Activated naive CD8-positive, alpha-beta T cell treated with anti-CD3 and anti-CD28 coated beads, Interleukin-2, amount 50 U/mL, for 24 hours (primary cell): Measurements from ENCODE around the gene BIVM.
A peak's percentile ranks its signal among the peaks of the same experiment; 100 is the strongest.

Source experiments
- ATAC-seq: fragments of 150-1000 bp; cut with Tn5 transposase; one replicate; pipeline ENCODE4 v1.10.0; 2021
- DNase-seq: peaks from one replicate; pipeline ENCODE4 v3.0.0; 2021
- H3K27ac Mint-ChIP-seq: one replicate; pipeline ENCODE4 v1.8.0; 2021; ENCODE audit warnings: mild to moderate bottlenecking, mixed read lengths
- H3K27me3 Mint-ChIP-seq: one replicate; pipeline ENCODE4 v1.8.0; 2021; ENCODE audit warnings: mixed read lengths
- H3K36me3 Mint-ChIP-seq: one replicate; pipeline ENCODE4 v1.8.0; 2021; ENCODE audit warnings: low read depth, mixed read lengths
- H3K4me1 Mint-ChIP-seq: one replicate; pipeline ENCODE4 v1.8.0; 2021; ENCODE audit warnings: mixed read lengths
- H3K4me3 Mint-ChIP-seq: one replicate; pipeline ENCODE4 v1.8.0; 2021; ENCODE audit warnings: mild to moderate bottlenecking, moderate library complexity, mixed read lengths
- H3K9me3 Mint-ChIP-seq: one replicate; pipeline ENCODE4 v1.8.0; 2021; ENCODE audit warnings: mixed read lengths

BIVM gene

GRCh38 chr13:102807699-102808098 lies 8.8 kb downstream of the BIVM start:
- H3K27ac Mint-ChIP-seq = no peak overlapping the region

GRCh38 chr13:102812611-102813287 lies 13.8 kb downstream of the BIVM start:
- H3K36me3 Mint-ChIP-seq = peaks cover 35% of the 10 kb centered on the region
- no peak overlapping the region for H3K27ac Mint-ChIP-seq
- DNase-seq (no peak), ATAC-seq (no peak)
- peaks cover 16% of the 10 kb centered on the region for H3K4me1 Mint-ChIP-seq
- H3K27me3 Mint-ChIP-seq = no peaks in the 10 kb centered on the region
- H3K9me3 Mint-ChIP-seq = no peaks in the 10 kb centered on the region
- no peak overlapping the region for H3K4me3 Mint-ChIP-seq

More at GRCh38 chr13:102807699-102808098, 8.8 kb downstream of the BIVM start:
- Mint-ChIP-seq H3K9me3 (no peaks in the 10 kb centered on the region), H3K4me1 (peaks cover 8% of the 10 kb centered on the region), H3K27me3 (no peaks in the 10 kb centered on the region), H3K36me3 (peaks cover 33% of the 10 kb centered on the region), H3K4me3 (no peak overlapping the region)
- no peak for ATAC-seq
- no peak for DNase-seq

DNA sequence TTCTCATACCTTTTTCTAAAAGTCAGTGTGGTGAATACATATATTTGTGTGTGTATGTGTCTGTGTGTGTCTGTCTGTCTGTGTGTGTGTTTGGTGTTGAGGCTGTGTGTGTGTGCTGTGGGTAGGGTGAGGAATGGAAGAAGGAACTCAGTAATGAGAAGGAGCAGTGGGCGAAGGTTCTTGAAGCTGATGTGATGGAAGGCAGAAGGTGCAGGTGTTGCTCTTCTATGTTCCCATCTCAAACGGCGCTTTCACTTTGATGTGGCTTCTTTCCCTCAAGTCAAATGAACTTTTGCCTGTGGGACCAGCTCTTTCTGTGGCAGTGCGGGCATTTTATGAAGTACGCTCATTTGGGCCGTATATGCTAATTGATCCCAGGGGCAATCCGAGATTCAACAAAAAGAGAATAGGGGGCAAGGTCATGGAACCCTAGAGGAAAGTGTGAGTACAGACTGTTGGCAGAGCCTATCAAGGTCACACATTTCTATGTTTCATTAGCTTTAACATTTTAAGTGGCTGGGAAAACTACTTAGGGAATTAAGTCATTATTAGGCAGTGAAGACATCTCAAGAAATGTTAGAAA lies 15.2 kb downstream of the BIVM start:
- no peak for DNase-seq
- ATAC-seq = peak; percentile 46
- H3K4me1 Mint-ChIP-seq = peaks cover 15% of the 10 kb centered on the region
- no peak overlapping the region for H3K4me3 Mint-ChIP-seq
- H3K27me3 Mint-ChIP-seq = no peaks in the 10 kb centered on the region
- no peaks in the 10 kb centered on the region for H3K9me3 Mint-ChIP-seq
- no peak overlapping the region for H3K27ac Mint-ChIP-seq
- H3K36me3 Mint-ChIP-seq = peaks cover 33% of the 10 kb centered on the region

DNA sequence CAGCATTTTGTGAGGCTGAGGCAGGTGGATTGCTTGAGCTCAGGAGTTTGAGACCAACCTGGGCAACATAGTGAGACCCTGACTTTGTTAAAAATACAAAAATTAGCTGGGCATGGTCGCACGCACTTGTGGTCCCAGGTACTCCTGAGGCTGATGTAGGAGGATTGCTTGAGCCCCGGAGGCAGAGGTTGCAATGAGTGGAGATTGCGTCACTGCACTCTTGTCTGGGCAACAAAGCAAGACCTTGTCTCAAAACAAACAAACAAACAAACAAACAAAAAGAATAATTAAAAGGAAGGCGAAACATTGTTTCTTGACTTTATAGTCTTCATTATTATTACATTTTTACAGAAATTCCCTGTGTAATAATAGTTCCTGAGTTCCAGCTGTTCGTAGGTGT lies 15.9 kb downstream of the BIVM start:
- no peak overlapping the region for H3K27ac Mint-ChIP-seq
- no peaks in the 10 kb centered on the region for H3K9me3 Mint-ChIP-seq
- peaks cover 34% of the 10 kb centered on the region for H3K36me3 Mint-ChIP-seq
- no peaks in the 10 kb centered on the region for H3K27me3 Mint-ChIP-seq
- ATAC-seq = no peak
- H3K4me1 Mint-ChIP-seq = peaks cover 15% of the 10 kb centered on the region
- DNase-seq = no peak
- H3K4me3 Mint-ChIP-seq = no peak overlapping the region

GRCh38 chr13:102815788-102816187 lies 16.9 kb downstream of the BIVM start:
- H3K4me1 Mint-ChIP-seq = peaks cover 15% of the 10 kb centered on the region
- H3K36me3 Mint-ChIP-seq = peaks cover 31% of the 10 kb centered on the region
- DNase-seq = no peak
- no peak overlapping the region for H3K27ac Mint-ChIP-seq
- no peak overlapping the region for H3K4me3 Mint-ChIP-seq
- no peaks in the 10 kb centered on the region for H3K27me3 Mint-ChIP-seq
- H3K9me3 Mint-ChIP-seq = no peaks in the 10 kb centered on the region
- ATAC-seq = no peak

- Mint-ChIP-seq H3K27me3 (no peaks in the 10 kb centered on the region), H3K9me3 (no peaks in the 10 kb centered on the region), H3K4me3 (no peak overlapping the region), H3K36me3 (peaks cover 21% of the 10 kb centered on the region), H3K4me1 (peaks cover 15% of the 10 kb centered on the region), H3K27ac (no peak overlapping the region)
- DNase-seq (no peak), ATAC-seq (no peak)
These were observed 17.8 kb downstream of the BIVM start for GRCh38 chr13:102816708-102817107.

GRCh38 chr13:102817241-102817640 lies 18.3 kb downstream of the BIVM start:
- no peak overlapping the region for H3K27ac Mint-ChIP-seq
- H3K4me1 Mint-ChIP-seq = peaks cover 15% of the 10 kb centered on the region
- H3K27me3 Mint-ChIP-seq = no peaks in the 10 kb centered on the region
- peaks cover 21% of the 10 kb centered on the region for H3K36me3 Mint-ChIP-seq
- no peak overlapping the region for H3K4me3 Mint-ChIP-seq
- H3K9me3 Mint-ChIP-seq = no peaks in the 10 kb centered on the region
- no peak for DNase-seq
- ATAC-seq = no peak

DNA sequence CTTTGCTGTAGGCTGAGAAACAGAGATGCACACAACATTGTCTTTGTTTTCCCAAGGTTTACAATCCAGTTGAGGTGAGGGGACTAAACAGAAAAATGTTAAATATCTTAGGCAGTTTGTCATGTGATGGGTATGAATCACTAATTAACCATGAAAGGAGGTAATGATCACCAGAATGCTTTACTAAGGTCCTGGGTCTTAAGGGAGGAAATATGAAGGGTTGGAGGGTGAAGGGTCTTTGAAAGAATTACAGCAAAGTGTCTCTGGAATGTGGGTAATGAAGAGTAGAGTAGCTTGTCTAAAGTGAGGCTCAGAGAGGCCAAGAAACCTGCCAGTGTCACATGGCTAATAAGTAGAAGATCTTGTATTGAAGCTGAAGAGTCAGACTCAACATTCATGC lies 19.0 kb downstream of the BIVM start:
- Mint-ChIP-seq H3K4me3 (no peak overlapping the region), H3K36me3 (peaks cover 27% of the 10 kb centered on the region), H3K27me3 (no peaks in the 10 kb centered on the region), H3K9me3 (no peaks in the 10 kb centered on the region), H3K4me1 (peaks cover 15% of the 10 kb centered on the region), H3K27ac (no peak overlapping the region)
- DNase-seq = no peak
- ATAC-seq = no peak

DNA sequence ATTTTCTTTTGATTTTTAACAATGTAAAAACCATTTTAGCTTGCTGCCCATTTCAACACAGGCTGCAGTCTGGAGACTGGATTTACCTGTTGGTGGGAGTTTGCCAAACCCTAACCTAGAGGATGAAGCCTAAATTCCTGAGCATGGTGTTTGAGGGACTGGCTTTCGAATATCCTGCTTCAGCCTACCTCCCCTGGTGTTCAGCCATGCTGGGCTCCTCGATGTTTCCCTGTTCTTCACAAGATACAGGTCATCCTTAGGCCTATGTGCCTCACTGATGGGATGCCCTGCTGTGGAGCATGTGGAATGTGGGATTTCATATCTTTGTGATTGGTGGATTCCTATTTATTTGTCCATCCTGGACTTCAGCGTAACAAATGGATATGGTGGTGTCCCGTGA lies 26.5 kb downstream of the BIVM start:
- no peak for ATAC-seq
- Mint-ChIP-seq H3K27ac (no peak overlapping the region), H3K9me3 (no peaks in the 10 kb centered on the region), H3K4me3 (no peak overlapping the region), H3K36me3 (peaks cover 24% of the 10 kb centered on the region), H3K27me3 (no peaks in the 10 kb centered on the region), H3K4me1 (no peaks in the 10 kb centered on the region)
- no peak for DNase-seq

GRCh38 chr13:102825921-102826706 lies 27.2 kb downstream of the BIVM start:
- DNase-seq (no peak), ATAC-seq (no peak)
- no peak overlapping the region for H3K27ac Mint-ChIP-seq
- H3K36me3 Mint-ChIP-seq = peaks cover 24% of the 10 kb centered on the region
- no peaks in the 10 kb centered on the region for H3K9me3 Mint-ChIP-seq
- no peak overlapping the region for H3K4me3 Mint-ChIP-seq
- H3K4me1 Mint-ChIP-seq = no peaks in the 10 kb centered on the region
- no peaks in the 10 kb centered on the region for H3K27me3 Mint-ChIP-seq

DNA sequence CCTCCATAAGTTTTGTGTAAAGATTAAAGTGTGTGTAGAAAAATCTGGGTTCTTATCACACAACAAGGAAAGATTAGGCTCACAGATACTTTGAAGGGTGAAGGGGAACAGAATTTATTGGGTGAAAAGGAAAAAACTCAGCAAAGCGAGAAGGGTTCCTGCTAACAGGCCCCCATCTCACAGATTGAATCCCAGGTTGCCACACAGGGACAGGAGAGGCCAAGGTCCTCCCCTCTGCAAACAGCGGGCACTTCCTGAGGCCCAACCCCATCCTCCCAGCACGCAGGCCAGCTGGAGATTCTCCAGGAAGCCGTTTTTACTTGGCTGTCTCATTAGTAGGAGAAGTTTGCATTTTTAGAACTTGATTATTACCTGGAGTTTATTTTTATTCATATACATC lies 31.7 kb downstream of the BIVM start:
- H3K27me3 Mint-ChIP-seq = no peaks in the 10 kb centered on the region
- no peaks in the 10 kb centered on the region for H3K4me1 Mint-ChIP-seq
- no peak overlapping the region for H3K27ac Mint-ChIP-seq
- DNase-seq (no peak), ATAC-seq (no peak)
- no peak overlapping the region for H3K4me3 Mint-ChIP-seq
- no peaks in the 10 kb centered on the region for H3K9me3 Mint-ChIP-seq
- H3K36me3 Mint-ChIP-seq = peaks cover 8% of the 10 kb centered on the region

DNA sequence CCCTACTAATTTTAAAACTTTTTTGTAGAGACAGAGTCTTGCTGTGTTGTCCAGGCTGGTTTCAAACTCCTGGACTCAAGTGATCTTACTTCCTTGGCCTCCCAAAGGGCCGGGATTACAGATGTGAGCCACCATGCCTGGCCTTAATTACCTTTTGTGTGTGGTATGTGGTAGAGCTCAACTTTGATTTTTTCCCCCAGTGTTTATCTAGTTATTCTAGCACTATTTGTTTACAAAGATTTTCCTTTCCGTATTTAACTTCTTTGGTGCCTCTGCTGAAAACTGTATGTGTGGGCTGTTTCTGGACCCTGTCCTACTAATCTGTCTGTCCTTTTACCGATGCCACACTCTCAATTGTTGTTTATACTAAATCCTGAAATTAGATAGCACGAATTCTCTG lies 37.6 kb downstream of the BIVM start:
- no peaks in the 10 kb centered on the region for H3K27me3 Mint-ChIP-seq
- DNase-seq (no peak), ATAC-seq (no peak)
- H3K27ac Mint-ChIP-seq = no peak overlapping the region
- no peaks in the 10 kb centered on the region for H3K4me1 Mint-ChIP-seq
- no peak overlapping the region for H3K4me3 Mint-ChIP-seq
- no peaks in the 10 kb centered on the region for H3K9me3 Mint-ChIP-seq
- H3K36me3 Mint-ChIP-seq = peaks cover 19% of the 10 kb centered on the region

DNA sequence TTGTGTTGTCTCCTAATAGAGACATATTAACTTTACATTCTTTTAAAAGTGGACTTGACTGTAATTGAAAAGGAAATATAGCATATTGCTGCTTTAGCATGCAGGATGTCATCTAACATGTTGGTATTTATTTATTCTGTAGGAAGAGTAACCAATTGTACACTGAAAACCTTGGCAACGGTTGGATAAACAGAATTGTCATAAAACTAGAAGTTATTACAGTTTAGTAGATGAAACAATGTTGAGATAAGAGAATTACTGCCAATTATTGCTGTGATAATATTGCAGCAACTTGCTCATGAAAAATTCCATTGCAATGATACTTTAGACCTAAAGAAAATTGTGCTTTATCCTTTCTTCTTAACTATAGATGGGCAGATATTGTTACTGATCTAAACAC lies 39.4 kb downstream of the BIVM start:
- Mint-ChIP-seq H3K36me3 (peaks cover 14% of the 10 kb centered on the region), H3K4me3 (no peak overlapping the region), H3K9me3 (no peaks in the 10 kb centered on the region), H3K27me3 (no peaks in the 10 kb centered on the region), H3K4me1 (no peaks in the 10 kb centered on the region), H3K27ac (no peak overlapping the region)
- ATAC-seq (no peak), DNase-seq (no peak)

GRCh38 chr13:102838982-102839381 lies 40.1 kb downstream of the BIVM start:
- no peaks in the 10 kb centered on the region for H3K9me3 Mint-ChIP-seq
- H3K27me3 Mint-ChIP-seq = no peaks in the 10 kb centered on the region
- H3K4me3 Mint-ChIP-seq = no peak overlapping the region
- DNase-seq = no peak
- ATAC-seq = no peak
- H3K27ac Mint-ChIP-seq = no peak overlapping the region
- peaks cover 14% of the 10 kb centered on the region for H3K36me3 Mint-ChIP-seq
- no peaks in the 10 kb centered on the region for H3K4me1 Mint-ChIP-seq

DNA sequence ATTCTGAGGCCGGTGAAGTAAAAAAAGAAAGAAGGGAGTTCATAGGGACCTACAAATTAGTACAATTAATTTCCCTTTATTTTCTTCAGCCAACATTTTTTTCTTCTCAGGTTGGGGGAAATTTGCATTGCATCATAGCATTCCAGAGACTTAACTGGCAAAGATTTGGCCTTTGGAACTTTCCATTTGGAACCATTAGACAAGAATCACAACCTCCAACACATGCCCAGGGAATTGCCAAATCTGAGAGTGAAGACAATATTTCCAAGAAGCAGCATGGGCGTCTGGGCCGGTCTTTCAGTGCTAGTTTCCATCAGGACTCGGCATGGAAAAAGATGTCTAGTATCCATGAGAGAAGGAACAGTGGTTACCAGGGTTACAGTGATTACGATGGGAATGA lies 40.5 kb downstream of the BIVM start:
- ATAC-seq (no peak), DNase-seq (no peak)
- no peaks in the 10 kb centered on the region for H3K27me3 Mint-ChIP-seq
- peaks cover 14% of the 10 kb centered on the region for H3K36me3 Mint-ChIP-seq
- H3K27ac Mint-ChIP-seq = no peak overlapping the region
- no peaks in the 10 kb centered on the region for H3K9me3 Mint-ChIP-seq
- peaks cover 2% of the 10 kb centered on the region for H3K4me1 Mint-ChIP-seq
- no peak overlapping the region for H3K4me3 Mint-ChIP-seq
